Measurements from ENCODE around the gene CCDC80. TPM values are rescaled to one million over a fixed set of nuclear protein-coding genes. Genes with fewer than 3 reads are reported as not detected.

The CCDC80 gene
- total RNA-seq, 4 donors from 2014 or later, result 42.9 to 278 (median 225) TPM

- DNase-seq (ENCODE audit: low spot score) (no peak), ATAC-seq (ENCODE audit: low FRiP score) (no peak)
- TF ChIP-seq, protein P1, sequence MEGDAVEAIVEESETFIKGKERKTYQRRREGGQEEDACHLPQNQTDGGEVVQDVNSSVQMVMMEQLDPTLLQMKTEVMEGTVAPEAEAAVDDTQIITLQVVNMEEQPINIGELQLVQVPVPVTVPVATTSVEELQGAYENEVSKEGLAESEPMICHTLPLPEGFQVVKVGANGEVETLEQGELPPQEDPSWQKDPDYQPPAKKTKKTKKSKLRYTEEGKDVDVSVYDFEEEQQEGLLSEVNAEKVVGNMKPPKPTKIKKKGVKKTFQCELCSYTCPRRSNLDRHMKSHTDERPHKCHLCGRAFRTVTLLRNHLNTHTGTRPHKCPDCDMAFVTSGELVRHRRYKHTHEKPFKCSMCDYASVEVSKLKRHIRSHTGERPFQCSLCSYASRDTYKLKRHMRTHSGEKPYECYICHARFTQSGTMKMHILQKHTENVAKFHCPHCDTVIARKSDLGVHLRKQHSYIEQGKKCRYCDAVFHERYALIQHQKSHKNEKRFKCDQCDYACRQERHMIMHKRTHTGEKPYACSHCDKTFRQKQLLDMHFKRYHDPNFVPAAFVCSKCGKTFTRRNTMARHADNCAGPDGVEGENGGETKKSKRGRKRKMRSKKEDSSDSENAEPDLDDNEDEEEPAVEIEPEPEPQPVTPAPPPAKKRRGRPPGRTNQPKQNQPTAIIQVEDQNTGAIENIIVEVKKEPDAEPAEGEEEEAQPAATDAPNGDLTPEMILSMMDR (IDR thresholded peaks at IDR 0.05), result no peak
Measured at GRCh38 chr3:112650482-112650881, 9.5 kb upstream of the CCDC80 start.

GRCh38 chr3:112649478-112649735 is 8.5 kb upstream of the CCDC80 start:
- ATAC-seq (ENCODE audit: low FRiP score) (no peak), DNase-seq (ENCODE audit: low spot score) (no peak)
- TF ChIP-seq, protein P1 (IDR thresholded peaks at IDR 0.05), result no peak

DNA sequence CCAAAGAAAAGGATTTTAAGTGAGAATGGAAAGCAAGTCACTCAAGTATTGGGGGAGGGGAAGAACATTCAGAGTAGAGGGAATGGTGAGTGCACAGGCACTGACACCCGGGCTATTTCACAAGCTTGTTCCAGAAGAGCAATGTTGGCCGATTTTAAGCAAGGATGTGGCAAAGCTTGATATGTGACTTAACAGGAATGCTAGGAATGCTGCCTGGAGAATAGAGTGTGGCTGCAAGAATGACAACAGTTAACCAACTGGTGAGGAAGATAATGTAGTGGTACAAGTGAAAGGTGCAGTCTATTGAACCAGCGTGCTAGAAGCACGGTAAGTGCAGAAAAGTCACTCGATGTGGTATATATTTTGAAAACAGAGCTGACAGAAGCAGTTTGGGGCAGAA is 6.2 kb upstream of the CCDC80 start:
- TF ChIP-seq, protein P1 (IDR thresholded peaks at IDR 0.05), result no peak
- no peak for ATAC-seq (ENCODE audit: low FRiP score)
- DNase-seq (ENCODE audit: low spot score), result no peak

GRCh38 chr3:112646623-112647022 is 5.7 kb upstream of the CCDC80 start:
- TF ChIP-seq, protein P1 (IDR thresholded peaks at IDR 0.05), result no peak
- DNase-seq (ENCODE audit: low spot score), result no peak
- no peak for ATAC-seq (ENCODE audit: low FRiP score)

- DNase-seq (ENCODE audit: low spot score) (no peak), ATAC-seq (ENCODE audit: low FRiP score) (no peak)
- TF ChIP-seq, protein P1 (IDR thresholded peaks at IDR 0.05), result no peak
Measured at GRCh38 chr3:112644453-112644852, 3.5 kb upstream of the CCDC80 start.

GRCh38 chr3:112643621-112644240 is 2.8 kb upstream of the CCDC80 start:
- DNase-seq (ENCODE audit: low spot score), result no peak
- ATAC-seq (ENCODE audit: low FRiP score), result no peak
- TF ChIP-seq, protein P1 (IDR thresholded peaks at IDR 0.05), result no peak

- TF ChIP-seq, protein P1 (IDR thresholded peaks at IDR 0.05), result peak in 1 of 3 donors; percentile 89
- DNase-seq (ENCODE audit: low spot score), result peak; percentile 87
- peak; percentile 79 for ATAC-seq (ENCODE audit: low FRiP score)
Measured at GRCh38 chr3:112642912-112643506, 2.1 kb upstream of the CCDC80 start.

All from omental fat pad (tissue), 4 donors.